DOHH2 (cell line): Measurements from ENCODE around the gene PDHX.

Source experiments
- H3F3A ChIP-seq: fragments of 200-600 bp; sonication (generic), shearing (Covaris generic); 2 replicates; pipeline ENCODE4 v1.6.0; 2016; ENCODE audit warnings: antibody characterized with exemption, mild to moderate bottlenecking; ENCODE audit not compliant: control insufficient read depth, insufficient read depth
- H3K27ac ChIP-seq: fragments of 200-600 bp; sonication (generic); 2 replicates; pipeline ENCODE4 v1.5.1; 2014; ENCODE audit warnings: low read depth, mild to moderate bottlenecking, low read length, moderate library complexity
- H3K27me3 ChIP-seq: fragments of 200-600 bp; sonication (generic); 2 replicates; pipeline ENCODE4 v1.6.1; 2014; ENCODE audit warnings: mild to moderate bottlenecking, low read length, mixed read lengths; ENCODE audit not compliant: control insufficient read depth
- H3K36me3 ChIP-seq: fragments of 200-600 bp; sonication (generic); 2 replicates; pipeline ENCODE4 v1.6.1; 2014; ENCODE audit warnings: mild to moderate bottlenecking, low read length, moderate library complexity, mixed read lengths; ENCODE audit not compliant: control insufficient read depth
- H3K4me1 ChIP-seq: fragments of 200-600 bp; sonication (generic); 2 replicates; pipeline ENCODE4 v1.6.1; 2014; ENCODE audit warnings: mild to moderate bottlenecking, low read length, mixed read lengths; ENCODE audit not compliant: control insufficient read depth
- H3K4me2 ChIP-seq: fragments of 200-600 bp; sonication (generic); 2 replicates; pipeline ENCODE4 v1.6.0; 2014; ENCODE audit warnings: mild to moderate bottlenecking, low read length, moderate library complexity
- H3K4me3 ChIP-seq: fragments of 200-600 bp; sonication (generic); 2 replicates; pipeline ENCODE4 v1.5.1; 2014; ENCODE audit warnings: mild to moderate bottlenecking, low read length, mixed read lengths
- H3K79me2 ChIP-seq: fragments of 200-600 bp; sonication (generic); 2 replicates; pipeline ENCODE4 v1.6.1; 2014; ENCODE audit warnings: mild to moderate bottlenecking, low read length, mixed read lengths; ENCODE audit not compliant: control insufficient read depth
- H3K9me2 ChIP-seq: fragments of 200-600 bp; sonication (generic); replicated peaks from 2 replicates; pipeline ENCODE4 v1.6.1; 2014; ENCODE audit warnings: mild to moderate bottlenecking, low read length, mixed read lengths; ENCODE audit not compliant: control insufficient read depth
- H3K9me3 ChIP-seq: fragments of 200-600 bp; sonication (generic); 2 replicates; pipeline ENCODE4 v1.6.1; 2014; ENCODE audit warnings: antibody characterized with exemption, low read length, mixed read lengths; ENCODE audit not compliant: control insufficient read depth, insufficient read depth
- H4K20me1 ChIP-seq: fragments of 200-600 bp; sonication (generic); 2 replicates; pipeline ENCODE4 v1.6.0; 2014; ENCODE audit warnings: low read depth, mild to moderate bottlenecking, antibody characterized with exemption, low read length, moderate library complexity; ENCODE audit not compliant: control insufficient read depth, insufficient read depth
- EZH2phosphoT487 ChIP-seq: fragments of 200-600 bp; sonication (generic); IDR thresholded peaks from 2 replicates; pipeline ENCODE4 v1.6.1; 2017; ENCODE audit warnings: borderline replicate concordance, mild to moderate bottlenecking, antibody characterized with exemption, low read length, moderate library complexity, mixed read lengths
- TF ChIP-seq, protein P1 (sequence below): fragments of 200-600 bp; sonication (generic); IDR thresholded peaks from one replicate; pipeline ENCODE4 v1.5.1; 2014; ENCODE audit warnings: antibody characterized with exemption, mild to moderate bottlenecking, low read depth, low read length; ENCODE audit not compliant: poor library complexity, severe bottlenecking

PDHX gene

DNA sequence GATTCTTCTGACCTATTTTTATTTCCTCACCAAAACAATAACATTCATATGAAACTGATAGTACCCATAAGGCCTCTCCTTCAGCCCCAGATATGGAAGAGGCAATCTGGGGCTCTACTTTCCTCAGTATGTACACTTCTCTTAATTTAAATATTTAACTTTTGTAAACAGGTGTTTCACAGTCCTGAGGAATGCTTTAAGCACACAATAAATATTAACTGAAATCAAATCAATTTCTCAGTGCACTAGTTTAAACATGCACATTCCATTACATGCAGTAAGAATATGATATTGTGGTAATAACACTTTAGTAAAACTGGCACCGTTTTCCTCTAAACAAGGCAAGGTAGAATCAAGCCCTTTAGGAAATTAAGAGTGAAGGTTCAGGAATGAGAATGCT lies 29.2 kb upstream of the PDHX start:
- H3K79me2 ChIP-seq = no peaks in the 10 kb centered on the region
- no peaks in the 10 kb centered on the region for H3K27me3 ChIP-seq
- no peak overlapping the region for H3K4me3 ChIP-seq
- no peaks in the 10 kb centered on the region for H3K9me3 ChIP-seq
- H3K27ac ChIP-seq = no peak overlapping the region
- no peaks in the 10 kb centered on the region for H4K20me1 ChIP-seq
- H3K4me1 ChIP-seq = no peaks in the 10 kb centered on the region
- H3F3A ChIP-seq = no peaks in the 10 kb centered on the region
- H3K36me3 ChIP-seq = peaks cover 17% of the 10 kb centered on the region
- TF ChIP-seq, protein P1, sequence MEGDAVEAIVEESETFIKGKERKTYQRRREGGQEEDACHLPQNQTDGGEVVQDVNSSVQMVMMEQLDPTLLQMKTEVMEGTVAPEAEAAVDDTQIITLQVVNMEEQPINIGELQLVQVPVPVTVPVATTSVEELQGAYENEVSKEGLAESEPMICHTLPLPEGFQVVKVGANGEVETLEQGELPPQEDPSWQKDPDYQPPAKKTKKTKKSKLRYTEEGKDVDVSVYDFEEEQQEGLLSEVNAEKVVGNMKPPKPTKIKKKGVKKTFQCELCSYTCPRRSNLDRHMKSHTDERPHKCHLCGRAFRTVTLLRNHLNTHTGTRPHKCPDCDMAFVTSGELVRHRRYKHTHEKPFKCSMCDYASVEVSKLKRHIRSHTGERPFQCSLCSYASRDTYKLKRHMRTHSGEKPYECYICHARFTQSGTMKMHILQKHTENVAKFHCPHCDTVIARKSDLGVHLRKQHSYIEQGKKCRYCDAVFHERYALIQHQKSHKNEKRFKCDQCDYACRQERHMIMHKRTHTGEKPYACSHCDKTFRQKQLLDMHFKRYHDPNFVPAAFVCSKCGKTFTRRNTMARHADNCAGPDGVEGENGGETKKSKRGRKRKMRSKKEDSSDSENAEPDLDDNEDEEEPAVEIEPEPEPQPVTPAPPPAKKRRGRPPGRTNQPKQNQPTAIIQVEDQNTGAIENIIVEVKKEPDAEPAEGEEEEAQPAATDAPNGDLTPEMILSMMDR = no peak
- no peak for TF ChIP-seq EZH2phosphoT487
- no peaks in the 10 kb centered on the region for H3K9me2 ChIP-seq
- no peak overlapping the region for H3K4me2 ChIP-seq

DNA sequence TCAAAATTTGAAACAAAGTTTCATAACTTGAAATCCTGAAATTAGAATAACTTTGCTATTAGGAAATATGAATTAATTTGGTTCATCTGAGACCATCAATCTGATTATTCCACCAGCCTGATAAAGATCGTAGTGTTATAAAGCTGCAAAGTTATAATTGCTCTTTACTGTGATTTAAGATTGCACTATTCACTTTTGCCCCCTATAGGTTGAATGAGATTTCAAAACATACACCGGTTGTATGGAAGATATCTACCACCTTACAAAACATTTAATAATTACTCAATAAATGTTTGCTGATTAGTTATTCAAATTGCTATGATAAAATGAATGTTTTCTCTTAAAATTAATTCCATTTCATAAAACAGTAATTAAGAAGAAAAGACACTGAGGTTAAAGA lies 26.3 kb upstream of the PDHX start:
- Histone ChIP-seq H3K36me3 (peaks cover 12% of the 10 kb centered on the region; the same call in 1 of the 2 replicates), H3K4me2 (no peak overlapping the region), H3K27ac (no peak overlapping the region), H3K9me3 (no peaks in the 10 kb centered on the region), H3F3A (no peaks in the 10 kb centered on the region), H3K79me2 (no peaks in the 10 kb centered on the region), H3K9me2 (no peaks in the 10 kb centered on the region), H4K20me1 (no peaks in the 10 kb centered on the region), H3K27me3 (no peaks in the 10 kb centered on the region), H3K4me3 (no peak overlapping the region), H3K4me1 (no peaks in the 10 kb centered on the region)
- TF ChIP-seq, protein P1 = no peak
- TF ChIP-seq EZH2phosphoT487 = no peak

DNA sequence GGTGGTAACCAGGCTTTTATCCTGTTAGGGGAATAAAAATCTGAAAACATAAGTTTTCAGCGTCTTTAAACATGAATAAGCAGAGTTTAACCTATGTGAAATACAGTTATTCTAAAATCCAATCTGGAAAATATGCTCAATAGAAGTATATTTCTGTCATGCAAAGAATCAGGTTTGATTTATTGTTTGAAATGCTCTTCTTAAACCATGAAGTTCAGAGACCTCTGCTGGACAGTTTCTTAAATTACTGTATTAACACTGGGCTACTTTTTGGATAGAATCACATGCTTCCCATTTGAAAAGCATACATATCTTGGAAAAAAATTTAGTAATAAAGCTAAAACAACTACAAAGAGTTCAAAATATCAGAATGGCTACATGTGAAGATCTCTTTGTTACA lies 25.6 kb upstream of the PDHX start:
- H3K4me1 ChIP-seq = no peaks in the 10 kb centered on the region
- peaks cover 12% of the 10 kb centered on the region; the same call in 1 of the 2 replicates for H3K36me3 ChIP-seq
- no peaks in the 10 kb centered on the region for H3K27me3 ChIP-seq
- no peaks in the 10 kb centered on the region for H3K9me3 ChIP-seq
- H3K9me2 ChIP-seq = no peaks in the 10 kb centered on the region
- no peaks in the 10 kb centered on the region for H3F3A ChIP-seq
- no peak overlapping the region for H3K4me3 ChIP-seq
- no peak overlapping the region for H3K4me2 ChIP-seq
- no peak overlapping the region for H3K27ac ChIP-seq
- TF ChIP-seq, protein P1 = peak; percentile 54
- TF ChIP-seq EZH2phosphoT487 = no peak
- H4K20me1 ChIP-seq = no peaks in the 10 kb centered on the region
- no peaks in the 10 kb centered on the region for H3K79me2 ChIP-seq
